ENCODE results near the gene HIPK2. TPM values are rescaled to one million over a fixed set of nuclear protein-coding genes. Genes with fewer than 3 reads are reported as not detected.

The HIPK2 gene
- total RNA-seq, 6 experiments from 2014 or later, result 48.5 to 68.0 (median 59.6) TPM

- no peaks in the 10 kb centered on the region for H3K9me3 ChIP-seq
- no peak overlapping the region for H3K4me3 ChIP-seq
- TF ChIP-seq CTCF (IDR thresholded peaks at IDR 0.05), result no peak
- no peak for TF ChIP-seq POLR2A (IDR thresholded peaks at IDR 0.05)
- no peaks in the 10 kb centered on the region for H3K27me3 ChIP-seq
- H3K36me3 ChIP-seq, result no peaks in the 10 kb centered on the region
- no peak for ATAC-seq
- peaks cover 0 to 78% (median 28%) of the 10 kb centered on the region in 4 donors for H3K4me1 ChIP-seq
- peak overlapping the region in 1 of 3 donors; percentile 1 for H3K27ac ChIP-seq
- 76% methylated on average over 6 of the region's 6 CpGs for WGBS (ENCODE audit: insufficient coverage, low coverage, low lambda C conversion rate, missing lambda C conversion rate)
- intact Hi-C loops (cut with DNase I), result no loop called here
- no peak for DNase-seq
Observed at GRCh38 chr7:139769761-139770160, 8.0 kb downstream of the HIPK2 start.

DNA sequence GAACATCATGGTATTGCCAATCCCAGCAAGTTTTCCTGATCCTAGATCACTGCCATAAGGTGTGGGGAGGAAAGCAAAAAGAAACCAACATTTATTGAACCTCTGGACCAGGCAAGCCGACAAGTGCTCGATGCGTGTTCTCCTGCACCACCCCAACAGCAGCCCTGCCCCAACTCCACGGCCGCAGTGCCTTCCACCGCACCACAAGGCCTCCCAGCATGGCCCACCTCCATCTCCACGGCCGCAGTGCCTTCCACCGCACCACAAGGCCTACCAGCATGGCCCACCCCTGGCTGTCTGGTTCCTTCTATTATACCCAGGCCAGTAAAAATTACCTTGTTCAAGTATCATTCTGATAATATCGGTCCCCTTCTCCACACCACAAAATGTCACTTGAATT is 8.7 kb downstream of the HIPK2 start:
- no peak overlapping the region for H3K27ac ChIP-seq
- H3K27me3 ChIP-seq, result no peaks in the 10 kb centered on the region
- H3K4me3 ChIP-seq, result no peak overlapping the region
- intact Hi-C loops (cut with DNase I), result no loop called here
- DNase-seq, result no peak
- no peaks in the 10 kb centered on the region for H3K9me3 ChIP-seq
- H3K4me1 ChIP-seq, result peaks cover 0 to 71% (median 25%) of the 10 kb centered on the region in 4 donors
- ATAC-seq, result no peak
- WGBS (ENCODE audit: insufficient coverage, low coverage, low lambda C conversion rate, missing lambda C conversion rate), result 88% methylated on average over 10 of the region's 10 CpGs
- no peak for TF ChIP-seq POLR2A (IDR thresholded peaks at IDR 0.05)
- no peak for TF ChIP-seq CTCF (IDR thresholded peaks at IDR 0.05)
- H3K36me3 ChIP-seq, result no peaks in the 10 kb centered on the region

DNA sequence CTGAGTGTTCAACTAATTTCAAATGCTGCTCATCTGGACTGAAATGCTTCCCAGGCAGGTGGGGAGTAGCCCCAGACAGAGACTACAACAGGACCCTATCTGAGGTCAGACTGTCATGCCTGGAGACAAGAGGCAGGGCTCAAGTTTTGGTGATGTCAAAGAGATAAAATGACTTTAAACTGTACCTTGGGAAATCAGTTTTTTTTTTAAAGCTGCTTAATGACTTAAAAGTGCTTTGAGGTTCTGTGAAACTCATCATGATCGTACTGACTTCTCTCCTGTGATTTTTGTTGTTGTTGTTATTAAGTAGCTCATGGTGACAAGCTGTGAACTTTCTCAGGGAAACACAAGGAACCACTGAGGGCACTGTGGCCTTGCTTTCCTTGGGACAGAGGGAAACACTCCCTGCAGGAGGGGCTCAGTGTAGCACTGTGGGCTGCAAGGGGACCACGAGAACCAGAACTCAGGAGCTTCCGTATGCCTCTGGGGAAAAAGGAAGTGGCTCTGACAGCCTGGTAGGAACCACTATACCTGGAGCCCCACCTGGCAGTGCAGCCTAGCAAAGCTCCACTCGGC is 9.5 kb downstream of the HIPK2 start:
- H3K4me3 ChIP-seq, result no peak overlapping the region
- ATAC-seq (peak in 1 of 4 donors; percentile 4), DNase-seq (no peak)
- H3K27ac ChIP-seq, result peak overlapping the region in 2 of 3 donors; percentile 6 to 18
- H3K9me3 ChIP-seq, result no peaks in the 10 kb centered on the region
- H3K36me3 ChIP-seq, result no peaks in the 10 kb centered on the region
- H3K4me1 ChIP-seq, result peaks cover 0 to 64% (median 22%) of the 10 kb centered on the region in 4 donors
- TF ChIP-seq CTCF (IDR thresholded peaks at IDR 0.05) (no peak), POLR2A (IDR thresholded peaks at IDR 0.05) (no peak)
- 63% methylated on average over 2 of the region's 4 CpGs for WGBS (ENCODE audit: insufficient coverage, low coverage, low lambda C conversion rate, missing lambda C conversion rate)
- no peaks in the 10 kb centered on the region for H3K27me3 ChIP-seq
- intact Hi-C loops (cut with DNase I), result no loop called here

GRCh38 chr7:139767561-139767982 is 10.2 kb downstream of the HIPK2 start:
- H3K27me3 ChIP-seq, result no peaks in the 10 kb centered on the region
- ATAC-seq, result peak in 1 of 4 donors; percentile 5
- H3K4me3 ChIP-seq, result no peak overlapping the region
- no peaks in the 10 kb centered on the region for H3K9me3 ChIP-seq
- no peak for DNase-seq
- peak overlapping the region in 2 of 3 donors; percentile 6 to 9 for H3K27ac ChIP-seq
- intact Hi-C loops (cut with DNase I), result no loop called here
- no peaks in the 10 kb centered on the region for H3K36me3 ChIP-seq
- TF ChIP-seq CTCF (IDR thresholded peaks at IDR 0.05) (no peak), POLR2A (IDR thresholded peaks at IDR 0.05) (no peak)
- H3K4me1 ChIP-seq, result peaks cover 0 to 56% (median 19%) of the 10 kb centered on the region in 4 donors
